ENCODE measurements around the gene RAET1E.
"Not testable (repeated sequence)": the region's sequence is repeated elsewhere in the genome, so short reads cannot be mapped to it uniquely, and the experiment has no call there.

RAET1E gene

DNA sequence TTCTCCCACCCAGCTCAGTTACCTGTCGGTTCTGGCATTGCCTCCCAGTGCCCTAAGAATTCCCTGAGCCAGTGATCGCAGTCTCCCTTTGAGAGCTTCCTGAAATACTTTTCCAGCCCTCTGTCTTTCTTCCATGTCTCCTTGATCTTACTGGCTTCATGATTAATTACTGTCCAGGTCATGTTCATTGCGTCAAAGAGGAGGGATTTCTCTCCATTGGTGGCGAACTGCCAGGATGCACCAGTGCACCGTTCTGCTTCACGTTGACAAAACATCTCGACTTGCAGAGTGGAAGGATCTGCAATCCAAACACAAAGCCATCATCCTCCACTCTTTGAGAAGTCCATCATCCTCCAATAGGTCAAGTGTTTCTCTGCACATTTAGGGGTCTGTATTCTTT lies 8.6 kb downstream of the RAET1E start:
- no peak for DNase-seq (ENCODE audit: low spot score)

DNA sequence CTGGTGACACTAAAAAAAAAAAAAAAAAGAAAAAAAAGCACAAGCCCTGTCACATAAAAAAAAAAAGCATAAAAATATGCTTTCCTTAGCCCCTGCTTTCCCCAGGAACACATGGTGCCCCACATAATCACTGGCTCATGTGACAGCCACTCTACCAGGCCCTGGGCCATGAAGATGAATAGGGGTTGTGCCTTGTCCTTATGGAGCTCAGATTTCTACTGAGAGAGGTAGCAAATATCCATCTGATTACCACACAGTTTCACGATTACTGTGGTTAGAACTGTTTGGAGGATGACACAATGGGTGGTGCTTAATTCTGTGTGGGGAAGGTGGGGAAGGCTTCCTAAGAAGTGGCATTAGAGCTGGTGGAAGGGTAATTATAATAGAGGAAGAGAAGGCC lies 9.3 kb downstream of the RAET1E start:
- DNase-seq (ENCODE audit: low spot score), result no peak

DNA sequence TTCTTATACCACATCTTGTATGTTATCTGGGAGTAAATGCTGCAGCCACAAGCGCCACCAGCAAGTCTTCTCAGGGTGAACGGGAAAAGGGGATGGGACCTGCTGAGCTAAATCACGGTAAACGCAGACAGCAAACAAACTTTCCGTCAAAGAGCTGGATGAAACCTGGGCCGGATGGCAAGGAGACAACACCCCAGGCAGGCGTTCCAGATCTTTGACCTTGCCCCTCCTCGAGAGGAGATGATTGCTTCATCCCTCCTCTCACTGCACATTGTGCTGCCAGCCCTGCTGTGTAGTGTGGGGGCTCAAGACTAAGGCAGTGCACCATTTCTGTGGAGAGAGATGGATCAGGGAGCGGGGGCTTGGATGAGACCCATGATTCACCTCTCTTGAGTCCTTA lies 9.8 kb downstream of the RAET1E start:
- DNase-seq (ENCODE audit: low spot score), result no peak

DNA sequence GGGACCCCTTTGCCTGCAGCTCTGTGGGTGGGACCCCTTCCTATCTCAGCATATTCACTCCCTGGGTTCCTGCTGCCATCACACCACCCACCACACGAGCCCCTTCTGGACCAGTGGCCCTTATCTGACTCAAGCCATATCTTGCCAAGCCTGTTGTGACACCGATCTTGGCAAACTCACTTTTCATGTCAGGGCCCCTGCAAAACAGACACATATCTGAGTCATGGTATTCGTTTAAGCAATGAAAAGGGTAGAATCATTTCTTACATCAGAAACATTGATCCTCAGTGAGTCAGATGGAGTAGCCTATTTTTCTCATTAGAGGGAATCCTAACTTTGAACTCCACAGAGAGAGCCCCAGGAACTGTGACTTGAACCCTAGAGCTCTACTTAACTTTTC lies 10.6 kb downstream of the RAET1E start:
- no peak for DNase-seq (ENCODE audit: low spot score)

DNA sequence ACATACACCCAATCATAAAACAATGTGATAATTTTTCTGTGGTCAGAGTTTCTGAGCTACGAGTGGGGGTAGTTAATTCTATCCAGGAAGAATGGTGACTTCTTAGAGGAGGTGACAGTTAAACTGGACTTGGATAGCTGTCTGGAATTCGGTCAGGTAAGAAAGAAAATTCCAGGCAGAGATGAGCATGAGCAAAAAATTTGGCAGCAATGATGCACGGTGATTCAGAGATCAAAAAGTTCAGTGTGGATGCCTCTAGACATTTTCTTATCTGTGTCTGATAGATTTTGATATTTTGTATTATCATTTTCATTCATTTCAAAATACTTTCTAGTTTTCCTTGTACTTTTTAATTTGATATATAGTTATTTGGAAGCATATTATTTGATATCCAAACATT lies 12.0 kb downstream of the RAET1E start:
- no peak for DNase-seq (ENCODE audit: low spot score)

DNA sequence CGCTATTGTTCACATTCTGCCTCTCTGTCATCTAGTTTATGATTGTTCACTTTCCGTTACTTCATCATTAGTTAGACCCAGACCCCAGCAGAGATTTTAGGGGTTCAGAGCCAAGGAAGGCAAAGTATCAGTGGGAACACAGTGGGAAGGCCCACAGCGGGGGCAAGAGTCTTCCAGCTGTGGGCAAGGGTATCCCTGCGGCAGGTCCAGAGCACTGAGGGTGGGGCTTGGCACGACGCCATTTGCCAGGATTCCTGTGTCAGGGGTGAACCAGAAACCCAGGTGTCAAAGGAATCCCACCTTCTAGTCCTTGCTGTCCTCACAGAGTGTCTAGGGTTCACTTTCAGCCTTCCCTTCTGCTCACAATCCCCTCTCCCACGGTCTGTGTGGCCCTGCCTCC lies 13.3 kb downstream of the RAET1E start:
- no peak for DNase-seq (ENCODE audit: low spot score)

DNA sequence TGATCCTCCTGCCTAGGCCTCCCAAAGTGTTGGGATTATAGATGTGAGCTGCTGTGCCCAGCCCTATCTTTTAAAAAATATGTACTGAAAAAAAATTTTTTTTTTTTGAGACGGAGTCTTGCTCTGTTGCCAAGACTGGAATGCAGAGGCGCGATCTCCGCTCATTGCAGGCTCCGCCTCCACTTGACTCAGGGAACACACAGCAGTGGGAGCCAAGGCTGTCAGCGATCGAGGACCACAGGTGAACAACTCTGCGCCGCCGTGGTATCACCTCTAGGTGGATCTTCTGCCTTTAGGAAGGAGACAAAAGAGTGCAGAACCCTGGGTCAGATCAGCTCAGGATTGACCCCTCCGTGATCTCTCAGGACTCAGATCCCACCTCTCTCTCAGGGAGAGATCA lies 13.7 kb downstream of the RAET1E start:
- DNase-seq (ENCODE audit: low spot score), result no peak

DNA sequence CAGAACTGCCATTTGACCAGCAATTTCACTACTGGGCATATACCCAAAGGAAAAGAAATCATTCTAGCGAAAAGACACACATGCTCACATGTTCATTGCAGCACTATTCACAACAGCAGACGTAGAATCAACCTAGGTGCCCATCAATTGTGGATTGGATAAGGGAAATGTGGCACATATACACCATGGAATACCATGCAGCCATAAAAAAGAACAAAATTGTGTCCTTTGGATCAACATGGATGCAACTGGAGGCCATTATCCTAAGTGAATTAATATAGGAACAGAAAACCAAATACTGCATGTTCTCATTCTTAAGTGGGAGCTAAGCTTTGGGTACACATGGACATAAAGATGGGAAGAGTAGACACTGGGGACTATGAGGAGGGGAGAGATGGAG lies 16.1 kb downstream of the RAET1E start:
- DNase-seq (ENCODE audit: low spot score), result no peak

DNA sequence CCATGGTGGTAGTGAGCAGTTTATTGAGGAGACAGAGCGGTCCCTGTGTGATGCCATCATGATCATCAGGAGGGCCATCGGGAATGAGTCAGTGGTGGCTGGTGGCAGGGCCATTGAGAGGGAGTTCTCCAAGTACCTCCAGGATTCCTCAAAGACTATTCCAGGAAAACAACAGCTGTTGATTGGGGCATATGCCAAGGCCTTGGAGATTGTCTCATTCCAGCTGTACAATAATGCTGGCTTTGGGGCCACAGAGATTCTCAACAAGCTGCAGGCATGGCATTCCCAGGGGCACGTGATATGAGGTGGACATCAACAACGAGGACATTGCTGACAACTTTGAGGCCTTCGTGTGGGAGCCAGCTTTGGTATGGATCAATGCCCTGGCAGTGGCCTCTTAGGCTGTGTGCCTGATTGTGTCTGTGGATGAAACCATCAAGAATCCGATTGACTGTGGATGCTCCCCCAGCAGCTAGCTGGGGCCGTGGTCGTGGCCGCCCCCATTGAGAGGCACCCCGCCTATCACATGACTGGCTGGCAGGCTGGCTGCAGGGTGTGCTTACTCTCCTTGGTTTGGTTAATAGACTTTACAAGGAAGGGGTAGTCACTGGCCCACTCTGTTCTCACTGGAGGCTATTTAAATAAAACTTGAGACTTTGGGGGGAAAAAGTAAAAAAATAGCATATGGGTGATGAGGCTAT lies 16.7 kb downstream of the RAET1E start:
- no peak for DNase-seq (ENCODE audit: low spot score)

DNA sequence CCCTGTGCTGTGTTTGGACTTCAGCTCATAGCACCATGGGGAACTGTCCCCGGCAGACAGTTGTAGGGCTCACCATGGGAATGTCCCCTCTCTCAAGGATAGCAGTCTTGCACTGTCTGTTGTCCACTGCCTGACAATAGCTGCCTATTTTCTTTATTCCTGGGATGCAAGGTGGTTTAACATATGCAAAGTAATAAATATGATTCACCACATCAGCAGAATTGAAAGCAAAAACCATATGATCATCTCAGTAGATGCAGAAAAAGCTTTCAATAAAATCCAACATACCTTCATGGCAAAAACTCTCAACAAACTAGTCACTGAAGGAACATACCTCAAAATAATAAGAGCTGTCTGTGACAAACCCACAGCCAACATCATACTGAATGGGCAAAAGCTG lies 20.3 kb downstream of the RAET1E start:
- no peak for DNase-seq (ENCODE audit: low spot score)

DNA sequence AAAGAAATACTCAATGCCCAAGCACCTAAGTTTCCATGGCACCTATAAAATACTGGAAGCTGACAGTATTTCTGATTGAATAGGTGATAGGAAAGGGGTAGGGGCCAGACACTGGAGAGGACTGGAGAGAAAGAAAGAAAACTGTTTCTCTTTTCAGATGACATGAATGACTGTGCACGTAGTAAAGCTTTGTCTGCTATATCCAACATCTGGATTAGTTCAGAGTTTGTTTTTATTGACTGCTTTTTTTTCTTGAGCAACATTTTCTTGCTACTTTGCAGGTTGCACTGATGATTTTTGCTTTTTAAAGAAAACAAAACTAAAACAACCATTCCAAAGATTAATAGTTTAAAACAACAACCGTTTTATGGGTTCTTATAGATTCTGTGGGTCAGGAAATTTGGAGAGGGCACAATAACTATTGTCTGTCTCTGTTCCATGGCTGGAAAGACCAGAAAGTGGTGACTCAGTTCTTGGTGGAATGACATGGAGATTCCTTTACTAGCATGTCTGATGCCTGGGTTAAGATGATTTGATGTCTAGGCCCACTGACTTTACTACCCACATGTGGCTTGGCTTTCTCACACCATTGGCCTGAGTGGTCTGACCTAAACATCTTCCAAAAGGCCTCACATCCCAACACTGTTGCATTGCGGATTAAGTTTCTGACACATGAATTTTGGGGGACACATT lies 21.5 kb downstream of the RAET1E start:
- DNase-seq (ENCODE audit: low spot score), result no peak

DNA sequence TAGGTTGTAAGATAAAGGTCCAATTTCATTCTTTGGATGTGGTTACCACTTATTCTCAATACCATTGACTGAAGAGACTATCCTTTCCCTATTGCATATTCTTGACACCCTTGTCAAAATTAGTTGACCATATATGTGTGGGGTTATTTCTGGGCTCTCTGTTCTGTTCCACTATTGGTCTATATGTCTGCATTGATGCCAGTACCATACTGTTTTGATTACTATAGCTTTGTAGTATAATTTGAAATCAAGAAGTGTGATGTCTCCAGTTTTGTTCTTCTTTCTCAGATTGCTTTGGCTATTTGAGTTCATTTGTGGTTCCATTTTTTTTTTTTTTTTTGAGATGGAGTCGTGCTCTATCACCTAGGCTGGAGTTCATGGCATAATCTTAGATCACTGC lies 25.7 kb downstream of the RAET1E start:
- no peak for DNase-seq (ENCODE audit: low spot score)

DNA sequence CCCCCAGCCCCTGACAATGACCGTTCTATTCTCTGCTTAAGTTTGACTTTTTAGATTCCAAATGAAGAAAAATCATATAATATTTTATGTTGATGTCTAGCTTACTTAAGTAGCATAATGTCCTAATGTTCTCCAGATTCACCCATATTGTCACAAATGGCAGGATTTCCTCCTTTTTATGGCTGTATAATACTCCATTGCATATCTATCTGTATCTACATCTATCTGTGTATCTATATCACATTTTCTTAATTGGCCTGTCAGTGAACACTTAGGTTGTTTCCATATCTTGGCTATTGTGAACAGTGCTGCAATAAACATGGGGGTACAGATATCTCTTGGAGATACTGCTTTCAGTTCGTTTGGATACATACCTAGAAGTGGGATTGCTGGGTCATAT lies 26.7 kb downstream of the RAET1E start:
- DNase-seq (ENCODE audit: low spot score), result no peak

DNA sequence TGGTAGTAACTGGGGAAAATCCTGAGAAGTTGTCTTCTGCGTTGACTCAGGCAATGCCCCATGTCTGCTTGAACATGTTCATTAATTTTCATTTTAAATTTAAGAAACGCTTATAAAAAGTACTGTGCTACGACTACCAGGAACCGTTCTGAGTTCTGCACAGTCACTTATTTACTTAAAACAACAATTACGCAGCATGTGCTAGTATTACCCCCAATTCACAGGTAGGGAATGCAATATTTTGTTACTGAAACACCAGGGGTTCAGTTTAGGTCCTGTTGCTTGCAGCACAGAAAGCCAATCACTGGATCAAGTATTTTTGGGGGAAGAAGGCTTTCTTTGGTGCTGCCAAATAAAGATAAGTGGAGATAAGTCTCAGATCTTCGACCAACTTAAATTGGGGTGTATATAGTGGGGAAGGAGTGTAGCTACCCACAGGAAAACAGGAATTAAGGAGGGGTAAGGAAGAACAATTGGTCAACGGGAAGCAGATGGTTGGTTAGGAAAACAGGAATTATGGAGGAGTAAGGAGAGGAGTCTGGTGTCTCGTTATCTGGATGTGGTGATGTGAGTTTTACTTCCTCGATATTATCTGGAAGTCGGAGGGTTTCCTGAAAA lies 28.5 kb downstream of the RAET1E start:
- DNase-seq (ENCODE audit: low spot score), result no peak

DNA sequence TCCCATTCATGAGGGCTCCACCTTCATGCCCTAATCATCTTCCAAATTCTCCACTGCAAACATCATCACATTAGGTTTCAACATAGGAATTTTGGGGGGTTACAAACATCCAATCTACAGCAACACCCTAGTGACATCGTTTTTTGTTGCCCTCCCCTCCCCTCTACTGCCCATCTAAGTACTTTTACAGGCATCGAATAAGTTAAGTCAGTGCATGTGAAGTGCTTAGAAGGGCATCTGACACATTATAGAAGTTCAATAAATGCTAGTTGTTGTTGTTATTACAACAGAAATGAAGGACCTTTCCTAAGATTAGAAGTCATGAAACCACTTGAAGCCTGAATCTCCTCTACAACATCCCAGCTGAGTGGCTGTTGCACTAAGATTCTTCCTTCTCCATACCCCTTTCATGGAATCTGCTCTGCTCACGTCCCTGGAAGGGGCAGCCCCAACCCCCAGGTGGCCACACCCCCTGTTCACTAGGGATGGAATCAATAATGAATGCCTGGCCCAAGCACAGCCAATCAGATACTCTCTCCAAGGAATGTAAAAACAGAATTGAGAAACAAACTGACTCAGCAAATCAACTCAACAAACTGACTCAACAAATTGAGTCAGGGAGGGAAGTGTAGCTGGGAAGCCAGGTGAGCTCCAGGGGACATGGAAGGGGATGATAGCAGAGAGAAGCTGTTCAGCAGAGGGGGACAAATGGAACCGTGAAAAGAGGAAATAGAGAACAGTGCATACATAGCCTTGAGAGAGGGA lies 29.9 kb downstream of the RAET1E start:
- no peak for DNase-seq (ENCODE audit: low spot score)

DNA sequence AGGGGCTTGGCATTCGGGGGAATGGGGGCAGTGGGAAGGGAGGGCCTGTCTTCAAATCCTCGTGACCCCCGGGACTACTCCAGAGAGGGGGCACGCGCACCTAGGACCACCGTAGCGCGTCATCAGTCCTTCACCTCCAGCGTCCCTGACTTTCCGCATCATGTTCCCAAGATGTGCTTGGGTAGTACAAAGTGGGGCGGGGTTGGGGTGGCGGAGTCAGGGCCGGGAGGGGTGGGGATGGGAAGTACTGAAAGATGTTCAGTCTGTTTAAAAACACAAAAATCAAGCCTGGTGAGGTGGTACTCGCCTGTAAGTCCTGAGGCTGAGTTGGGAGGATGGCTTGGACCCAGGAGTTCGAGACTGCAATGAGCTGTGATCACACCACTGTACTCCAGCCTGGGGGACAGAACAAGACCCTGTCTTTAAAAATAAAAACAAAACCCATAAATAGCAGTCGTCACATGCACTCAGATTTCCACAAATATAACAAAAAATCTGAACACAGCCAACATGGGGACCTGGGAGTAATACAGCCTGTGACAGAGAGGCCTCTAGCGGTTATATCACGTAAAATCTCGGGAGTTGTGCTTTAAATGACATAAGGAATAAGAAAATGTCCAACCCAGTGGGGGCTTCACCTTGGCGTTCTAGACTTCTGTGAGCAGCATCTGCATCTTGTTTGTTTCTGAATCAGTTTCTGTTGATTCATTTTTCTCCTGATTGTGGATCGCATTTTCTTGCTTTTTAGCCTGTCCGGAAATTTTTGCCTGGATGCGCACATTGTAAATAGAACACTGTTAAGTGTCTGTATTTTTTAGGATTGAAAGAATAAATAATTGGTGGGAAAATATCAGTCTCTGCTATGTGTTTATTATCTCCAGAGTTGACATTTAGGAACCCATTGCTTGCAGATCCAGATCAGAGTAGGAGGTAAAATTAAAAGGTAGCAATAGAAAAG lies 33.1 kb downstream of the RAET1E start:
- DNase-seq (ENCODE audit: low spot score), result peak; percentile 69

DNA sequence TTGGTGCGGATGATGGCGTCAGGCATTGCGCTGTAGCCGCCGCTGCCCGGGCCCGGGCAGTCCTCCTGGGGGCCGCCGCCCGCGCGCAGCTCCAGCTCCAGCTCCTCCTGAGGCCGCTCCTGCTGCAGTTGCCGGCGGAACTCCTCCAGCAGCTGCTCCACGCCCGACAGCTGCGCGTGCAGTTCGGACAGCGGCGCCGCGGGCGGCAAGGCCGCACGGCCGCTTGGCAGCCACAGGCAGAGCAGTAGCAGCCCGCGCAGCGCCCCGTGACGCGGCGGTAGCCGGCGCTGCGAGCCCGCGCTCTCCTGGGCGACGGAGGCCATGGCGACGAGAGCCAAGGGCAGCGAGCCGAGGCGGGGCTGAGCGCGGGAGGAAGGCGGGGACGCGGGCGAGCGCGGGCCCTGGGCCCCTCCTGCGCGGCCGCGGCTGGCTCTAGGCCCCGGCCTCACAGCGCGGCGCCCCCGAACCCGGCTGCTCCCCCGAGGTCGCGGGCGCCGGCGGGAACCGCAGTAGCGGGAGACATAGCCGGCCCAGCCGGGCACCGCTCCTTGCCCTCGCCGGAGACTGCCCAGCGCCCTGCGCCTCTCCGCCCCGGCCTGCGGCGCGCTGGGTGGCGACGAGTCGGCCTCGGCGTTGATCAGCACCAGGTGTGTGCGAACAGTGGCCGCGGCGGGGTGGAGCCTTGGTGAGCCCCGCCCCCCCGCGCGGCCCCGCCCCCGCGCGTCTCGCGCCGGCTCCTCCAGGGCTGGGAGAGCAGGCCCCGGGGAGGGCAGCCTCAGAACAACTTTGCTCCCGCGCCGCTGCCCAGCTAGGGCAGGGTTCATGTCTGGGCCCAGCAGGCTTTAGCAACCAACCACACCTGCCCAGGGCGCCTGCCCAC lies 34.0 kb downstream of the RAET1E start, which contains the start of gene LRP11:
LRP11 (minus strand) TSS at position 662 of the 880 bp plus-strand sequence; CDS start at position 323, 339 bp downstream.
- DNase-seq (ENCODE audit: low spot score), result peak; percentile 89

DNA sequence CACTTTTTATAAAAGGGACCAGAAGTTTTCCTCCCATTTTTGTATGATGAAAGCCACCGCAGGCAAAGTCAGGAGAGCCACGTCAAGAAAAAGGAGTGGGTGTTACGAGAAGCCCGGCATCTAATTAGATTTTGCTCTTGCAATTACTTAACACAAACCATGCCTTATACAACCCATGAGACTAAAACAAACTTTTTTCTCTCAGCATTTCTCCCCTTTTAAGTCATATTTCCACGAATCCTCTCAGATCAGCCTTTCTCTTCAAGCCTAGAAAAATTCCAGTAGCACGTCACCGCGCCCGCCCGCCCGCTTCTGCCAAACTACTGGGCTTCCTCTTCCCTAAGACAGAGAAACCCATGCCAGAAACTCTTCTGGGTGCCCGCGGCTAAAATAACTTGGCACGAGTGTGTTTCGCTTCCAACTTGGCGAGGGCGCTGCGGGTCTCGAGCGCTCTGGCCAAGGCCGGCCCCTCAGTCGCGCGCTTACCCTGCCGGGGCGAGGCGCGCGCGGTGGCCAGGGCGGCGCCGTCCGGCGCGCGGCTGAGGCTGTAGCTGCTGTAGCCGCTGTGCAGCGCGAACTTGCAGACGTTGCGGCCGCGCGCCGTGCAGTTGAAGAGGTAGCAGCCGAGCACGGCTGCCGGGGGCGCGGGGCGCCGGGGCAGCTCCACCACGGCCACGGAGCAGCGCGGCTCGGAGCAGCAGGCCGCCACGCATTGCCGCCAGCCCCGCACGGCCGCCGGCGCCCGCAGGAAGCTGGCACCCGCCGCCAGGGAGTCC lies 34.8 kb downstream of the RAET1E start:
- DNase-seq (ENCODE audit: low spot score), result no peak

DNA sequence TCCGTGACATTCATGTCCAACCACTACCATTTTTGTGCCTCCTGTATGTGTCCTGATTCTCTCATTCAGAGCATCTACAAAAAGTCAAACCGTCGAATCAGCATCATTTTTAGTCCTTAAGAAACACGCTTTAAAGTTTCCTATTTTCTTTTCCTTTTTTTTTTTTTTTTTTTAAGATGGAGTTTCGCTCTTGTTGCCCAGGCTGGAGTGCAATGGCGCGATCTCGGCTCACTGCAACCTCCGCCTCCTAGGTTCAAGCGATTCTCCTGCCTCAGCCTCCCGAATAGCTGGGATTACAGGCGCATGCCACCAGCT lies 35.5 kb downstream of the RAET1E start:
- DNase-seq (ENCODE audit: low spot score), result not testable (repeated sequence)

All from hepatic stellate cell (primary cell).